Osteoblast (primary cell): ENCODE measurements around the gene BOK. TPM values are rescaled to one million over a fixed set of nuclear protein-coding genes. Genes with fewer than 3 reads are reported as not detected.
"Not testable (repeated sequence)": the region's sequence is repeated elsewhere in the genome, so short reads cannot be mapped to it uniquely, and the experiment has no call there.

ENCODE experiments used
- DNase-seq: peaks from one replicate; pipeline ENCODE4 v3.0.0; 2011; ENCODE audit warnings: low spot score, mixed read lengths; ENCODE audit not compliant: insufficient read length; ENCODE audit errors: missing footprints
- H2AFZ ChIP-seq: 2 replicates; pipeline ENCODE4 v1.6.0; 2011; ENCODE audit warnings: mild to moderate bottlenecking, low read length
- H3K27ac ChIP-seq: 2 replicates; pipeline ENCODE4 v1.5.1; 2011; ENCODE audit warnings: mild to moderate bottlenecking, low read depth, low read length, moderate library complexity
- H3K27me3 ChIP-seq: 2 replicates; pipeline ENCODE4 v1.6.0; 2012; ENCODE audit warnings: mild to moderate bottlenecking, control low read depth, inconsistent platforms, low read length, moderate library complexity; ENCODE audit not compliant: insufficient read depth
- H3K36me3 ChIP-seq: 2 replicates; pipeline ENCODE4 v1.5.1; 2011; ENCODE audit warnings: mild to moderate bottlenecking, low read length, control low read depth, moderate library complexity; ENCODE audit not compliant: insufficient read depth
- H3K4me1 ChIP-seq: 2 replicates; pipeline ENCODE4 v1.5.1; 2011; ENCODE audit warnings: mild to moderate bottlenecking, low read length, control low read depth, moderate library complexity; ENCODE audit not compliant: insufficient read depth
- H3K4me2 ChIP-seq: 2 replicates; pipeline ENCODE4 v1.6.0; 2011; ENCODE audit warnings: mild to moderate bottlenecking, low read length; ENCODE audit not compliant: insufficient read depth
- H3K4me3 ChIP-seq: fragments of 200-600 bp; sonication (generic); 3 replicates; pipeline ENCODE4 v1.5.1; 2012; ENCODE audit warnings: mild to moderate bottlenecking, low read length, inconsistent platforms; ENCODE audit not compliant: insufficient read depth
- H3K79me2 ChIP-seq: 2 replicates; pipeline ENCODE4 v1.6.0; 2012; ENCODE audit warnings: mild to moderate bottlenecking, low read length, control low read depth, inconsistent platforms; ENCODE audit not compliant: insufficient read depth
- H3K9me3 ChIP-seq: 2 replicates; pipeline ENCODE4 v1.5.1; 2011; ENCODE audit warnings: low read depth, low read length, control low read depth
- H4K20me1 ChIP-seq: 2 replicates; pipeline ENCODE4 v1.6.0; 2012; ENCODE audit warnings: mild to moderate bottlenecking, low read length, control low read depth; ENCODE audit not compliant: insufficient read depth
- total RNA-seq: library from RNA; depleted of rRNA; stranded (reverse); fragments of >200 nt; gene quantifications from 2 replicates; pipeline ENCODE4 v1.2.3, GENCODE V29; 2012
- TF ChIP-seq, protein P1 (sequence below): IDR thresholded peaks from 2 replicates; pipeline ENCODE4 v1.5.1; 2011; ENCODE audit warnings: mild to moderate bottlenecking, low read depth, low read length, moderate library complexity; ENCODE audit errors: extremely low read depth

BOK gene
- total RNA-seq, 1 donor, result 41.3 TPM

DNA sequence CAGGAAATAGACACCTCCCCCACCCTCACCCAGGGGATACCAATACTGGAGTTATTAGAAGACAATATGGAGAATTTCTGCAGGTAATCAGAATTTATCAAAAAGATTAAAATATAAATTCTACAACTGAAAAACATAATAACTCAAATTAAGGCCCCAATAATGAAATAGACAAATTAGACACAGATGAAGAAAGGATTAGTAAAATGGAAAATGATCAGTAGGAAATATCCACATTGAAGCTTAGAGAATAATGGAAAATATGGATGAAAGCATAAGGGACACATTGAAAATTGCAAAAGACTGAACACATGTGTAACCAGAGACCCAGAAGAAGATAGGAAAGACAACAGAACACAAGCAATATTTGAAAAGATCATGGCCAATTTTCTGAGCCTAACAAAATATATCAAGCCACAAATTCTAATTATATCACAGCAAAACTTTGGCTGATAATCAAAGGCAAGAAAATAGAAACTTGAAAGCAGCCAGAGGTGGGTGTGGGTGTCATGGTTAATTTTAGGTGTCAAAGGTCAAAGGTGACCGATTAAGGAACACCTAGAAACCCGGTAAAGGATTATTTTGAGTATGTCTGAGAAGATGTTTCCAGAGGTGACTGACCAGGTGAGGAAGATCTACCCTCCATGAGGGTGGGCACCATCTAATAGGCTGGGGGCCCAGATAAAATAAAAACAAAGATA, 28.2 kb downstream of the BOK start:
- TF ChIP-seq, protein P1, sequence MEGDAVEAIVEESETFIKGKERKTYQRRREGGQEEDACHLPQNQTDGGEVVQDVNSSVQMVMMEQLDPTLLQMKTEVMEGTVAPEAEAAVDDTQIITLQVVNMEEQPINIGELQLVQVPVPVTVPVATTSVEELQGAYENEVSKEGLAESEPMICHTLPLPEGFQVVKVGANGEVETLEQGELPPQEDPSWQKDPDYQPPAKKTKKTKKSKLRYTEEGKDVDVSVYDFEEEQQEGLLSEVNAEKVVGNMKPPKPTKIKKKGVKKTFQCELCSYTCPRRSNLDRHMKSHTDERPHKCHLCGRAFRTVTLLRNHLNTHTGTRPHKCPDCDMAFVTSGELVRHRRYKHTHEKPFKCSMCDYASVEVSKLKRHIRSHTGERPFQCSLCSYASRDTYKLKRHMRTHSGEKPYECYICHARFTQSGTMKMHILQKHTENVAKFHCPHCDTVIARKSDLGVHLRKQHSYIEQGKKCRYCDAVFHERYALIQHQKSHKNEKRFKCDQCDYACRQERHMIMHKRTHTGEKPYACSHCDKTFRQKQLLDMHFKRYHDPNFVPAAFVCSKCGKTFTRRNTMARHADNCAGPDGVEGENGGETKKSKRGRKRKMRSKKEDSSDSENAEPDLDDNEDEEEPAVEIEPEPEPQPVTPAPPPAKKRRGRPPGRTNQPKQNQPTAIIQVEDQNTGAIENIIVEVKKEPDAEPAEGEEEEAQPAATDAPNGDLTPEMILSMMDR, result no peak
- H3K36me3 ChIP-seq, result peaks cover 48% of the 10 kb centered on the region
- peaks cover 15% of the 10 kb centered on the region for H3K9me3 ChIP-seq

GRCh38 chr2:241589863-241590262, 31.3 kb downstream of the BOK start:
- peaks cover 13% of the 10 kb centered on the region for H3K9me3 ChIP-seq
- H3K4me1 ChIP-seq, H3K79me2 ChIP-seq, H3K27me3 ChIP-seq, DNase-seq, H3K4me3 ChIP-seq, H3K27ac ChIP-seq, H3K4me2 ChIP-seq, H2AFZ ChIP-seq: not testable (repeated sequence)
- peaks cover 11% of the 10 kb centered on the region for H4K20me1 ChIP-seq
- peaks cover 37% of the 10 kb centered on the region for H3K36me3 ChIP-seq

More for the DNA sequence above, 28.2 kb downstream of the BOK start:
- Histone ChIP-seq H3K4me2 (no peak overlapping the region), H4K20me1 (peaks cover 3% of the 10 kb centered on the region), H2AFZ (no peak overlapping the region), H3K79me2 (peaks cover 3% of the 10 kb centered on the region), H3K27ac (no peak overlapping the region), H3K4me1 (no peaks in the 10 kb centered on the region), H3K27me3 (no peaks in the 10 kb centered on the region), H3K4me3 (no peak overlapping the region)
- DNase-seq, result no peak

DNA sequence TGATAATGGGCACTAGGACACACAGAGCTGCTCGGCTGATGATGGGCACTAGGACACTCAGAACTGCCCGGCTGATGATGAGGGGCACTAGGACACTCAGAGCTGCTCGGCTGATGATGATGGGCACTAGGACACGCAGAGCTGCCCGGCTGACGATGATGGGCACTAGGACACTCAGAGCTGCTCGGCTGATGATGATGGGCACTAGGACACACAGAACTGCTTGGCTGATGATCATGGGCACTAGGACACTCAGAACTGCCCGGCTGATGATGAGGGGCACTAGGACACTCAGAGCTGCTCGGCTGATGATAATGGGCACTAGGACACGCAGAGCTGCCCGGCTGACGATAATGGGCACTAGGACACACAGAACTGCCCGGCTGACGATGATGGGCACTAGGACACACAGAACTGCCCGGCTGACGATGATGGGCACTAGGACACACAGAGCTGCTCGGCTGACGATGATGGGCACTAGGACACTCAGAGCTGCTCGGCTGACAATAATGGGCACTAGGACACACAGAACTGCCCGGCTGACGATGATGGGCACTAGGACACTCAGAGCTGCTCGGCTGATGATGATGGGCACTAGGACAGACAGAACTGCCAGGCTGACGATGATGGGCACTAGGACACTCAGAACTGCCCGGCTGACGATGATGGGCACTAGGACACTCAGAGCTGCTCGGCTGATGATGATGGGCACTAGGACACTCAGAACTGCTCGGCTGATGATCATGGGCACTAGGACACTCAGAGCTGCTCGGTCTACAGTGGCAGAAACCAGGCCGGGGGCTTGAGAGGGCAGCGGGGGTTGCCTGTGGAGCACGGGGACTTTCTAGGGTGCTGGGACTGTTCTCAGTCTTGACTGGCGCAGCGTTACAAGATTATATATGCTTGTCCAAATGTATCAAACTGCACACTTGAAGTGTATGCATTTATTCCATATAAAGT, 32.2 kb downstream of the BOK start:
- H3K27ac ChIP-seq, H2AFZ ChIP-seq, H3K27me3 ChIP-seq, H3K4me3 ChIP-seq, DNase-seq, H3K79me2 ChIP-seq, H3K4me1 ChIP-seq, H3K4me2 ChIP-seq, H4K20me1 ChIP-seq: not testable (repeated sequence)
- Histone ChIP-seq H3K9me3 (peaks cover 13% of the 10 kb centered on the region), H3K36me3 (peaks cover 32% of the 10 kb centered on the region)

DNA sequence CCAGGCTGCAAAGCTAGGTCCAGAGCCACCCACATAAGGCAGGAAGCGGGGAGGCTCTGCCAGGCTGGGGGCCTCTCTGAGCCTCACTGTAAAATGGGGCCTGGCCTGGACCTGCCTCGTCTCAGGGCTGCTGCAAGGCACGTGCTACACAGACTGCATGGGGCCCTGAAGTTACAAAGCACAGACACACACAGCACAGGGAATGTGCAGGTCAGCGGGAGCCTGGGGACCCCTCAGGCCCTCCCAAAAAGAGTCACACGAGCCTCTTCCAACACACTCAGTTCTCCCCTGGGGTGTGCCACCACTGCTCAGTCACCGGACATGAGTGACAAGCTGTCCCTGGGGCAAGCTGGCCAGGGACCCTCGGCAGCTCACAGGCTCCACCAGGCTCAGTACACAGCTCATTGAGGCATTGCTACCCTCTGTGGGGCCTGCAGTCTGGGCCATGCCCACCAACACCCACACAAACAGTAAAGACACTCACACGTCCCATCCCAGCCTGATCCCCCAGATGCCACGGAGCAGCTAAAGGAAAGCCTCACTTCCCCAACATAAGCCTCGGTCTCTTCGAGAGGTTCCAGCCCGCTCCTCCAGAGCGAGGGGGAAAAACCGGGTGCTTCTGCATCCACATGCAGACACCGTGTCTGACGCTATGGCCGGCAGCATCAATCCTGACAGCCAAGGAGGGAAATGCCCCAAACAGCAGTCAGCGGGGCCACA, 33.7 kb downstream of the BOK start:
- Histone ChIP-seq H3K4me1 (no peaks in the 10 kb centered on the region), H3K79me2 (no peaks in the 10 kb centered on the region), H3K36me3 (peaks cover 25% of the 10 kb centered on the region), H3K4me2 (no peak overlapping the region), H3K27ac (no peak overlapping the region), H3K4me3 (no peak overlapping the region), H3K9me3 (peaks cover 4% of the 10 kb centered on the region), H2AFZ (no peak overlapping the region), H4K20me1 (peaks cover 8% of the 10 kb centered on the region), H3K27me3 (no peaks in the 10 kb centered on the region)
- TF ChIP-seq, protein P1, result no peak
- DNase-seq, result peak; percentile 41
